Limb (tissue), 2 donors: ENCODE measurements around the gene SCO2.
"Not testable (repeated sequence)": the region's sequence is repeated elsewhere in the genome, so short reads cannot be mapped to it uniquely, and the experiment has no call there.

Experiments
- DNase-seq, 2 donors: peaks; one replicate each; pipeline ENCODE4 v3.0.0-alpha.2; 2016; ENCODE audit errors: extremely low spot score in 2 of 2

SCO2 gene

GRCh38 chr22:50522208-50522805 is 3.1 kb downstream of the SCO2 start:
- DNase-seq: no peak

DNA sequence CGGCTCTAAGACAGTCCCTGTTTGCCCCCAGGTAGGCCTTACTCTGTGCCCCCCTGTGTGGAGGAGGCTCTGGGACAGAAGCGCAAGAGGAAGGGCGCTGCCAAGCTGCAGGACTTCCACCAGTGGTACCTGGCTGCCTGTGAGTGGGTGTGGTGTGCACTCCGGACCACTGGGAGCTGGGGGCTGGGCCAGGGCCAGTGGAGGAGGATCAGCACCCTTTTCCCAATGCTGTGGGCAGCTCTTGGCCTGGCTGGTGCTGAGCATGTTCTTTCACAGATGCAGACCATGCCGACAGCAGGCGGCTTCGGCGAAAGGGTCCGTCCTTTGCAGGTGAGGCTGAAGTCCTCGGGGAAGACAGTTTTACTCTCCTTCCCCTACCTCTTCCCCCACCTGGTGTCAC is 3.7 kb downstream of the SCO2 start:
- no peak for DNase-seq

DNA sequence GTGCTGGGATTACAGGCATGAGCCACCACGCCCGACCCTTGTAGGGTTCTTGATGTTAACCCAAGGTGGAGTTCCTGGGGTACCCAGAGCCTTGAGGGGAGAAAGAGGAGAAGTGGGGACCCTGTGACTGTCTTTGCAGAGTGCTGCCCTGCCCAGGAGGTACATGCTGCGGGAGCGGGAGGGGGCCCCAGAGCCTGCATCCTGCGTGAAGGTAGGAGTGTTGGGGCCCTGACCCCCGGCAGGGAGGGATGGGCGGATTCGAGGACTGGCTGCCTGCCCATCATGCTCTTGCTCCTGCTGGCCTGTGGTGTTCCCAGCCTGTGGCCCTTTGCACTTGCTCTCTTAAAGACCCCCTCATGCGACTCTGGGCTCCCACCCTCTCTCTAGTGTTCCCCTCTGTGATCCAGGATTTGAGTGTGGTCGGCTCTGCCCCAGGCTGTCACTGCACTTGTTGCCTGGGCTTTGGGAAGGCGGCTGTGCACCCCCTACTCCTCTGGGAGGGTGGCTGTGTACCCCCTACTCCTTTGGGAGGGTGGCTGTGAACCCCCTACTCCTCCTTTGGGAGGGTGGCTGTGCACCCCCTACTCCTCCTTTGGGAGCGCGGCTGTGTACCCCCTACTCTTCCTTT is 4.5 kb downstream of the SCO2 start:
- no peak for DNase-seq

- not testable (repeated sequence) for DNase-seq
These were observed 5.2 kb downstream of the SCO2 start for GRCh38 chr22:50520184-50520583.

DNA sequence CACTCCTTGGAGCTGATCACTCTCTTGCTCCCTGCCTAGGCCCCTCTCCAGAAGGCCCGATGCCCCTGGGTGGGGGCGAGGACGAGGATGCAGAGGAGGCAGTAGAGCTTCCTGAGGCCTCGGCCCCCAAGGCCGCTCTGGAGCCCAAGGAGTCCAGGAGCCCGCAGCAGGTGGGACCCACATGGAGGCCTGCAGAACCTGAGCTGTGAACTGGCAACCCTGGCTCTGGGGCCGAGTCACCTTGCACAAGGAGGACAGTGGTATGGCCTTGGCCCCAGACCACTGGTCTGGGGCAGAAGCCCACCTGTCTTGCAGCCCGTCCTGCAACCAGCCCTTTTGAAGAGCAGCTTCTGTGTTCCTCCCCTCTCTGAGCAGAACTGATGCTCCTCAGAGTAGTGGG is 6.2 kb downstream of the SCO2 start:
- no peak for DNase-seq

- DNase-seq: no peak
These were observed 6.8 kb downstream of the SCO2 start for GRCh38 chr22:50518606-50519005.

- no peak for DNase-seq
These were observed 7.7 kb downstream of the SCO2 start for GRCh38 chr22:50517495-50518260.

DNA sequence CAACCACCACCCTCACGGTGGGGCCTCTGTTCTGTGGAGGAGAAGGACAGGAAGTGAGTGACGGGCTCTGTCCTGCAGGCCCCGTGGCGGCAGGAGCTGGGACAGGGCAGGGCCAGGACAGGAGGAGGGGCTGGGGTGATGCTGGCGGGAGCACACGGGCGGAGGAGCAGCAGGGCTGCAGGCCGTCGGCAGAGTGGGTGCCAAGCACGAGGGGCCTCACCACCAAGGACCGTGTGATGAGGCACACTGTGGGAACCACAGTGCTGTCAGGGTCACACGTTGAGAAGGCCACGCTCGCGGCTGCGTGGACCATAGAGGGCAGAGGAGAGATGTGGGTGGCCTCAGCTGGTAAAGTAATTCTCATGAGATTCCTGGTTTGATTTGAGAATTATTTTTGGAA is 8.5 kb downstream of the SCO2 start:
- DNase-seq: no peak

GRCh38 chr22:50516068-50516467 is 9.3 kb downstream of the SCO2 start:
- DNase-seq: no peak

- DNase-seq: no peak
These were observed 12.2 kb downstream of the SCO2 start for GRCh38 chr22:50513175-50513574.

- no peak for DNase-seq
These were observed 16.5 kb downstream of the SCO2 start for GRCh38 chr22:50508897-50509296.

GRCh38 chr22:50507991-50508884 is 17.2 kb downstream of the SCO2 start, which contains the start of gene NCAPH2:
Gene NCAPH2, plus strand, starts transcription at chr22:50508224. Its CDS starts 114 bp downstream, at chr22:50508338.
- DNase-seq: peak; percentile 96 to 100

DNA sequence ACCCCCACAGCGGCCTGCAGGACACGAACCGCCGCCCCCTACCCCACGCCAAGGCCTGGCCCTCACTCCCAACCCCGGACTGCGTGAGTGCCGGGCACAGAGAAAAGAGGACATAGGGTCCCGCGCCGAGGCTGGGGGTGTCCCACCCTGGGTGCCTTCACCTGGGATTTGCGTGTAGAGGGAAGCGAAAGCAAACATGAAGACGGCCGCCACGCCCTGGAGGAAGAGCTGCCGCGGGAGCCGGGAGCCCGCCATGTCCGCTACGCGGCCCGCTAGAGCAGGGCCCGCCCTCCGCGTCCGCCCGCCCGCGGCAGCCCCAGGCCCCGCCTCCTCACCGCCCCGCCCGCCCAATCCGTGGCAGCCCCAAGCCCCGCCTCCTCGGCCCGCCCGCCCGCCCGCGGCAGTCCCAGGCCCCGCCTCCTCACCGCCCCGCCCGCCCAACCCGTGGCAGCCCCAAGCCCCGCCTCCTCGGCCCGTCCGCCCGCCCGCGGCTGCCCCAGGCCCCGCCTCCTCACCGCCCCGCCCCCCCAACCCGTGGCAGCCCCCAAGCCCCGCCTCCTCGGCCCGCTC is 17.9 kb downstream of the SCO2 start, which contains the start of gene LMF2:
LMF2 (minus strand) TSS at position 282 of the 570 bp plus-strand sequence; CDS start at position 255, 27 bp downstream.
- peak in 1 of 2 donors; percentile 89 for DNase-seq

- DNase-seq: peak in 1 of 2 donors; percentile 45
These were observed 18.6 kb downstream of the SCO2 start for GRCh38 chr22:50506611-50507420.

DNA sequence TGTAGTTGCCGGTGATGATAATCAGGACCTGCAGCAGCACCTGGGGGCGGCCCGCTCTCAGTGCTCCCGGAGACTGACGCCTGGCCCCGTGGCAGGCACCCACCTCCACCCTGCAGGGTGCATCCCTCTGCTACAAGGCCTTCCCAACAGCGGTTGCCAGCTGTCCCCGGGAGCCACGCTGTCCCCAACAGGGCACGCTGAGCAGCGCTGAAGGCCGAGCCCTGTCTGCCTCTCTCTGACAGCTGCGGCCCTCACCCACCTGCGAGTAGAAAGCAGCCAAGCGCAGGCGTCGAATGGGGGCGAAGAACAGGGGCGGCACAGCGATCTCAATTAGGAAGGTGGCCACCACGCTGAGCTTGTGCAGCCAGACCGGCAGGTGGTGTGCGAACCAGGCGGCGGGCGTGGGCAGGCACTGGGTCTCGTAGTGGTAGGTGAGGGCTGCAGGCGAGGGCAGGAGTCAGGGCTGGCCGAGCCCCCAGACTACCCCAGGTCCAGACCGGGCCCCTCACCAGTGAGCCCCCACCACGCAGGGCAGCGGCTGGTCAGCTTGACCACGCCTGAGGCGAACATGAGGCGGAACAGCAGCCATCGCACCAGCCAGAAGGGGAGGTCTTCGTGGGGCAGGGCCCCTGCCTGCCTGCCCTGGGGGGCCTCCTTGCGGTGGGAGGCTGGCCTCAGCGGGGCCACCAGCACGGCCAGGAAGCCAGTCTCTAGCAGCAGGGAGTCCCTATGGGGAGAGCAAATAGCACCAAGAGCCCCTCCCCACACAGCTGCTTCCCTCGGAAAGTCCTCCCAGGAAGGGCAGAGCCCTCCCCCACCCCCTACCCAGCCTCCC is 19.4 kb downstream of the SCO2 start:
- peak in 1 of 2 donors; percentile 30 for DNase-seq

DNA sequence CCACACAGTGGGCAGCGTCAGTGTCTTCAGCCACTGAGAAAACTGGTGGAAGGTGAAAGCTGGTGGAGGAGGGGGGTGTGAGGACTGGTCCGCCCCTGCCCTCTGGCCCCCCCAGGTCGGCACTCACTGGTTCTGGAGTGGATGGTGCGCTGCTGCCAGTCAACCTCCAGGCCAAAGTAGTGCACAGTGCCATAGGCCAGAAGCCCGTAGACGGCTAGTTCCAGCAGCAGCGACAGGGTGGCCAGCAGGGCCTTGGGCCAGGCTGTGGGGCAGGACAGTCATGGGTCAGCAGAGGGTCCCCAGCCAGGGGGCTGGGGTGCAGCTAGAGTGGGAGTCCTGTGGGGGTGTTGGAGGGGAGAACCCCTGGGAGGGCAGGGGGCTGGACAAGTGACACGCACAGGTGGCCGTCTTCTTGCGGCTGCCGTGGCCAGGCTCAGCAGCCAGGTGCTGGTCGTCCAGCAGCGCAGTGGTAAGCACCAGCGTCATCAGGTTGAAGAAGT is 20.1 kb downstream of the SCO2 start:
- peak in 1 of 2 donors; percentile 30 for DNase-seq

- DNase-seq: peak in 1 of 2 donors; percentile 34
These were observed 20.8 kb downstream of the SCO2 start for GRCh38 chr22:50504369-50505211.
